Pancreas (tissue), 10 donors: Measurements from ENCODE around the gene C19orf25. TPM values are rescaled to one million over a fixed set of nuclear protein-coding genes. Genes with fewer than 3 reads are reported as not detected.
"Not testable (repeated sequence)": the region's sequence is repeated elsewhere in the genome, so short reads cannot be mapped to it uniquely, and the experiment has no call there.

Experiments
- ATAC-seq, 4 donors: fragments of 200-7000 bp; cut with Tn5 transposase; one replicate each; pipeline versions ENCODE4 v1.8.0 to v1.9.1; 2020; ENCODE audit warnings: mild to moderate bottlenecking in 4 of 4, moderate library complexity in 4 of 4
- DNase-seq, 6 donors: peaks; one replicate each; pipeline ENCODE4 v3.0.0-alpha.2; 2020
- FAIRE-seq: peaks from 2 replicates; lab custom pipeline; 2012; peaks lifted over from hg19 to GRCh38; lab: Jason Lieb, UNC
- H3K27ac ChIP-seq, 4 donors: fragments of 200-600 bp; sonication (generic); 1 replicate in 3 of 4; 2 replicates in 1 of 4; pipeline versions ENCODE4 v1.5.0 to v1.8.0; 2020
- H3K27me3 ChIP-seq, 4 donors: fragments of 200-600 bp; one replicate each; pipeline ENCODE4 v1.8.0; 2021
- H3K36me3 ChIP-seq, 3 donors: fragments of 200-600 bp; sonication (generic) in 1 of 3; one replicate each; pipeline versions ENCODE4 v1.5.0 to v1.8.0; 2020 to 2021
- H3K4me1 ChIP-seq, 3 donors: fragments of 200-600 bp; one replicate each; pipeline ENCODE4 v1.8.0; 2021
- H3K4me3 ChIP-seq, 4 donors: fragments of 200-600 bp; sonication (generic) in 2 of 4; one replicate each; pipeline versions ENCODE4 v1.5.0 to v1.8.0; 2020 to 2021
- H3K9me3 ChIP-seq, 4 donors: fragments of 200-600 bp; one replicate each; pipeline ENCODE4 v1.8.0; 2021
- CTCF ChIP-seq, 4 donors: fragments of 200-600 bp; sonication (generic) in 3 of 4; IDR thresholded peaks; one replicate each; pipeline versions ENCODE4 v1.5.0 to v1.8.0; 2021; ENCODE audit warnings: antibody characterized with exemption in 4 of 4
- WGBS, 2 donors: extraction: QIAGEN DNeasy Blood & Tissue Kit; methylation state at CpG; one replicate each; pipeline ENCODE4 v1.1.7; 2013; 5-methylcytosine and 5-hydroxymethylcytosine counted together
- intact Hi-C, 3 donors: fragments of 100-400 bp; cut with DNase I; formaldehyde crosslinking; loops; one replicate each; pipeline versions ENCODE4 v1.11.1 to v1.14.2; 2022
- polyA plus RNA-seq, 2 donors: library from polyadenylated mRNA; stranded (reverse); fragments of 200-250 nt; gene quantifications; one replicate each; pipeline ENCODE4 v1.2.3, GENCODE V29; 2013
- total RNA-seq, 6 donors: library from RNA; stranded (reverse); fragmentation: NEBNext Ultra II Directional in 4 of 6; extraction: Animal tissue kit (Norgen Biotek cat#: 25700) in 4 of 6; gene quantifications; one replicate each; pipeline versions ENCODE4 v1.2.1 to v1.2.4, GENCODE V29; 2021 to 2023
- donor health status: healthy with polysubstance abuse.
- donor health status: DM: no; HTN: no; CAD: no; lungs with moderate emphysema.
- donor health status: DM: no; HTN: no; CAD: no.
- donor health status: control.
- donor health status: control.
- donor health status: Bipolar disorder and iron deficiency.
- donor health status: DM: yes; HTN: yes; CAD: no.
- donor health status: DM: no; HTN: no; CAD: no.
- donor health status: DM: no; HTN: no; CAD: no.
- donor health status: DM: yes; HTN: yes; CAD: no.

The C19orf25 gene
- total and polyA plus RNA-seq, 8 donors: 10.7 to 39.0 (median 15.6) TPM

- no peaks in the 10 kb centered on the region for H3K27me3 ChIP-seq
- DNase-seq (peak in 5 of 6 donors; percentile 24 to 84 (median 65)), ATAC-seq (peak in 3 of 4 donors; percentile 9 to 14 (median 11))
These were observed 24.3 kb upstream of the C19orf25 start for GRCh38 chr19:1503089-1503924.

GRCh38 chr19:1502433-1503088 lies 23.5 kb upstream of the C19orf25 start:
- DNase-seq: no peak
- WGBS, 2 donors: 73 to 78% methylated on average over 14 of the region's 14 CpGs
- Histone ChIP-seq H3K4me3 (no peak overlapping the region), H3K9me3 (no peaks in the 10 kb centered on the region), H3K36me3 (no peaks in the 10 kb centered on the region), H3K27ac (no peak overlapping the region), H3K27me3 (no peaks in the 10 kb centered on the region), H3K4me1 (peaks cover 0 to 11% (median 0%) of the 10 kb centered on the region in 3 donors)
- no peak for FAIRE-seq
- ATAC-seq: no peak
- intact Hi-C loops: no loop called here
- TF ChIP-seq CTCF (IDR thresholded peaks at IDR 0.05): no peak

More at GRCh38 chr19:1503089-1503924, 24.3 kb upstream of the C19orf25 start:
- Histone ChIP-seq H3K4me1 (peaks cover 0 to 11% (median 0%) of the 10 kb centered on the region in 3 donors), H3K9me3 (no peaks in the 10 kb centered on the region), H3K36me3 (no peaks in the 10 kb centered on the region), H3K4me3 (no peak overlapping the region), H3K27ac (no peak overlapping the region)
- peak; percentile 76 to 82 (median 78) for TF ChIP-seq CTCF (IDR thresholded peaks at IDR 0.05)
- WGBS, 2 donors: 19 to 23% methylated on average over 42 to 49 of the region's 49 CpGs
- no peak for FAIRE-seq
- intact Hi-C loops: no loop called here

GRCh38 chr19:1501200-1501595 lies 22.2 kb upstream of the C19orf25 start:
- H3K27me3 ChIP-seq: no peaks in the 10 kb centered on the region
- intact Hi-C loops: no loop called here
- FAIRE-seq (no peak), DNase-seq (peak in 3 of 6 donors; percentile 53 to 72 (median 57)), ATAC-seq (peak; percentile 47 to 89 (median 68))
- H3K27ac ChIP-seq: peak overlapping the region; percentile 26 to 57 (median 40)
- H3K9me3 ChIP-seq: no peaks in the 10 kb centered on the region
- no peak overlapping the region for H3K4me3 ChIP-seq
- 9 to 10% methylated on average over 9 of the region's 9 CpGs for WGBS, 2 donors
- no peak for TF ChIP-seq CTCF (IDR thresholded peaks at IDR 0.05)
- no peaks in the 10 kb centered on the region for H3K36me3 ChIP-seq
- H3K4me1 ChIP-seq: peaks cover 0 to 11% (median 0%) of the 10 kb centered on the region in 3 donors

- H3K9me3 ChIP-seq, H3K27me3 ChIP-seq, H3K27ac ChIP-seq, DNase-seq, H3K4me3 ChIP-seq, intact Hi-C loops, ATAC-seq, FAIRE-seq, H3K36me3 ChIP-seq: not testable (repeated sequence)
- 78 to 82% methylated on average over 8 to 32 of the region's 34 CpGs for WGBS, 2 donors
- peaks cover 0 to 11% (median 0%) of the 10 kb centered on the region in 3 donors for H3K4me1 ChIP-seq
These were observed 20.2 kb upstream of the C19orf25 start for GRCh38 chr19:1499231-1499630.

- intact Hi-C loops: no loop called here
- TF ChIP-seq CTCF (IDR thresholded peaks at IDR 0.05): no peak
- no peak for ATAC-seq
- Histone ChIP-seq H3K36me3 (no peaks in the 10 kb centered on the region), H3K4me1 (peaks cover 0 to 10% (median 0%) of the 10 kb centered on the region in 3 donors), H3K27me3 (no peaks in the 10 kb centered on the region), H3K4me3 (no peak overlapping the region), H3K27ac (no peak overlapping the region), H3K9me3 (no peaks in the 10 kb centered on the region)
- no peak for DNase-seq
- FAIRE-seq: no peak
- 88 to 95% methylated on average over 25 of the region's 25 CpGs for WGBS, 2 donors
These were observed 18.7 kb upstream of the C19orf25 start for GRCh38 chr19:1497578-1498235.
